RCC 7860 (cell line): ENCODE measurements around the gene DYSF.

Experiments
- DNase-seq: peaks from one replicate; pipeline ENCODE4 v3.0.0-alpha.2; 2015; ENCODE audit warnings: low spot score
- FAIRE-seq: peaks from 2 replicates; lab custom pipeline; 2012; peaks lifted over from hg19 to GRCh38; lab: Jason Lieb, UNC

Gene DYSF

GRCh38 chr2:71547616-71548285 lies 94.4 kb downstream of the DYSF start:
- FAIRE-seq, result no peak
- no peak for DNase-seq

GRCh38 chr2:71548646-71549425 lies 95.5 kb downstream of the DYSF start:
- no peak for FAIRE-seq
- DNase-seq, result peak; percentile 46

- FAIRE-seq, result no peak
- no peak for DNase-seq
These were observed 97.7 kb downstream of the DYSF start for GRCh38 chr2:71550801-71551630.

- DNase-seq, result no peak
- no peak for FAIRE-seq
These were observed 98.2 kb downstream of the DYSF start for GRCh38 chr2:71551631-71551915.

- FAIRE-seq (no peak), DNase-seq (no peak)
These were observed 99.0 kb downstream of the DYSF start for GRCh38 chr2:71552356-71552755.

GRCh38 chr2:71552861-71553301 lies 99.5 kb downstream of the DYSF start:
- FAIRE-seq, result no peak

GRCh38 chr2:71554028-71554705 lies 100.8 kb downstream of the DYSF start:
- FAIRE-seq (no peak), DNase-seq (no peak)

More at GRCh38 chr2:71552861-71553301, 99.5 kb downstream of the DYSF start:
- DNase-seq, result no peak

GRCh38 chr2:71554706-71555056 lies 101.3 kb downstream of the DYSF start:
- no peak for FAIRE-seq
- no peak for DNase-seq

GRCh38 chr2:71555798-71556454 lies 102.6 kb downstream of the DYSF start:
- no peak for DNase-seq
- no peak for FAIRE-seq

- DNase-seq, result no peak
- FAIRE-seq, result no peak
These were observed 103.4 kb downstream of the DYSF start for GRCh38 chr2:71556692-71557250.

- FAIRE-seq, result no peak
- no peak for DNase-seq
These were observed 104.0 kb downstream of the DYSF start for GRCh38 chr2:71557321-71557720.

GRCh38 chr2:71558300-71559051 lies 105.1 kb downstream of the DYSF start:
- FAIRE-seq, result peak; percentile 93
- peak; percentile 94 for DNase-seq

- FAIRE-seq, result no peak
- no peak for DNase-seq
These were observed 105.9 kb downstream of the DYSF start for GRCh38 chr2:71559080-71559827.

- FAIRE-seq (no peak), DNase-seq (no peak)
These were observed 106.7 kb downstream of the DYSF start for GRCh38 chr2:71559828-71560637.

- DNase-seq (no peak), FAIRE-seq (no peak)
These were observed 107.3 kb downstream of the DYSF start for GRCh38 chr2:71560638-71561011.

GRCh38 chr2:71561441-71562267 lies 108.3 kb downstream of the DYSF start:
- no peak for FAIRE-seq
- DNase-seq, result no peak

GRCh38 chr2:71562518-71562917 lies 109.2 kb downstream of the DYSF start:
- no peak for FAIRE-seq

More at GRCh38 chr2:71562518-71562917, 109.2 kb downstream of the DYSF start:
- DNase-seq, result no peak
